Endodermal cell (in vitro differentiated cells): ENCODE data around the gene CASKIN2. TPM values are rescaled to one million over a fixed set of nuclear protein-coding genes. Genes with fewer than 3 reads are reported as not detected.

Source experiments
- DNase-seq: peaks from one replicate; pipeline ENCODE4 v3.0.0-alpha.2; 2017
- H3K27ac ChIP-seq: 2 replicates; pipeline ENCODE4 v1.5.1; 2013; ENCODE audit warnings: mild to moderate bottlenecking, low read depth, low read length, moderate library complexity
- H3K27me3 ChIP-seq: 2 replicates; pipeline ENCODE4 v1.6.1; 2013; ENCODE audit warnings: mild to moderate bottlenecking, low read length, moderate library complexity; ENCODE audit not compliant: insufficient read depth, control insufficient read depth, poor library complexity, severe bottlenecking
- H3K36me3 ChIP-seq: 2 replicates; pipeline ENCODE4 v1.7.0; 2013; ENCODE audit warnings: mild to moderate bottlenecking, low read length, moderate library complexity; ENCODE audit not compliant: control insufficient read depth, insufficient read depth
- H3K4me1 ChIP-seq: one replicate; pipeline ENCODE4 v1.7.0; 2013; ENCODE audit warnings: low read length; ENCODE audit not compliant: control insufficient read depth, insufficient read depth
- H3K4me3 ChIP-seq: 2 replicates; pipeline ENCODE4 v1.5.1; 2013; ENCODE audit warnings: mild to moderate bottlenecking, low read length, moderate library complexity
- H3K9ac ChIP-seq: 2 replicates; pipeline ENCODE4 v1.6.1; 2013; ENCODE audit warnings: mild to moderate bottlenecking, low read length, moderate library complexity; ENCODE audit not compliant: poor library complexity, severe bottlenecking; ENCODE audit errors: extremely low read depth
- H3K9me3 ChIP-seq: 2 replicates; pipeline ENCODE4 v1.6.1; 2013; ENCODE audit warnings: mild to moderate bottlenecking, low read length, moderate library complexity; ENCODE audit not compliant: control insufficient read depth
- H3K27ac Mint-ChIP-seq: 2 replicates; pipeline ENCODE4 v1.8.0; 2020; ENCODE audit warnings: mixed read lengths
- H3K27me3 Mint-ChIP-seq: 2 replicates; pipeline ENCODE4 v1.8.0; 2021; ENCODE audit warnings: mild to moderate bottlenecking, mixed read lengths; ENCODE audit not compliant: insufficient read depth
- H3K36me3 Mint-ChIP-seq: 2 replicates; pipeline ENCODE4 v1.8.0; 2020; ENCODE audit warnings: low read depth, mixed read lengths
- H3K4me1 Mint-ChIP-seq: 2 replicates; pipeline ENCODE4 v1.8.0; 2020; ENCODE audit warnings: mixed read lengths
- H3K4me3 Mint-ChIP-seq: 2 replicates; pipeline ENCODE4 v1.8.0; 2020; ENCODE audit warnings: mild to moderate bottlenecking, moderate library complexity, mixed read lengths
- H3K9me3 Mint-ChIP-seq: 2 replicates; pipeline ENCODE4 v1.8.0; 2020; ENCODE audit warnings: mild to moderate bottlenecking, mixed read lengths
- WGBS, 2 experiments: methylation state at CpG; one replicate each; pipeline versions ENCODE4 v1.1.5 to v1.1.7; 2013; ENCODE audit warnings: missing lambda C conversion rate in 2 of 2, mixed read lengths in 1 of 2; ENCODE audit not compliant: insufficient coverage in 1 of 2, insufficient read length in 1 of 2; 5-methylcytosine and 5-hydroxymethylcytosine counted together
- total RNA-seq, 2 donors: library from RNA; stranded (reverse); fragmentation: NEBNext Ultra II Directional in 1 of 2; extraction: Animal tissue kit (Norgen Biotek cat#: 25700) in 1 of 2; gene quantifications; 2 replicates in 1 of 2; 3 replicates in 1 of 2; pipeline ENCODE4 v1.2.1, GENCODE V29; 2021
- TF ChIP-seq, protein P1 (sequence below): fragments of 200-600 bp; sonication (generic); conservative IDR thresholded peaks from 2 replicates; pipeline ENCODE4 v1.5.0; 2021; ENCODE audit warnings: antibody characterized with exemption, mild to moderate bottlenecking

CASKIN2 gene
- total RNA-seq, 2 donors from 2014 or later, result 26.4 to 31.0 TPM

DNA sequence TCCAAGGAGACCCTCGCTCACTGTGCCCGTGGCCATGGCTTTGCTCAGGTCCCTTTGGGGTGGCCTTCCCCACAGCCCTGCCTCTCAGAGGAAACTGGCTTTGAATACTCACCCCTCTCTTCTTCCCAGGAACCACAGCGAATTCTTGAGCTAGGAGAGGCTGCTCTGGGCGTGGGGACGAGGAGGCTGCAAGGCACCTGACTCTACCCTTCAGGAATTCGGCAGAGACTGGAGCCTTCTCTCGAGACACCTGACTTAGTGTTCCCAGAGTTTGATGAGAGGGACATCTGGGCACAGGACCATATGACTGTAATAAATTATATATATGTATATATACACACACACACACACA lies 16.4 kb upstream of the CASKIN2 start:
- WGBS, 2 experiments, result 89 to 92% methylated on average over 2 to 7 of the region's 7 CpGs
- no peak overlapping the region for H3K27ac Mint-ChIP-seq

DNA sequence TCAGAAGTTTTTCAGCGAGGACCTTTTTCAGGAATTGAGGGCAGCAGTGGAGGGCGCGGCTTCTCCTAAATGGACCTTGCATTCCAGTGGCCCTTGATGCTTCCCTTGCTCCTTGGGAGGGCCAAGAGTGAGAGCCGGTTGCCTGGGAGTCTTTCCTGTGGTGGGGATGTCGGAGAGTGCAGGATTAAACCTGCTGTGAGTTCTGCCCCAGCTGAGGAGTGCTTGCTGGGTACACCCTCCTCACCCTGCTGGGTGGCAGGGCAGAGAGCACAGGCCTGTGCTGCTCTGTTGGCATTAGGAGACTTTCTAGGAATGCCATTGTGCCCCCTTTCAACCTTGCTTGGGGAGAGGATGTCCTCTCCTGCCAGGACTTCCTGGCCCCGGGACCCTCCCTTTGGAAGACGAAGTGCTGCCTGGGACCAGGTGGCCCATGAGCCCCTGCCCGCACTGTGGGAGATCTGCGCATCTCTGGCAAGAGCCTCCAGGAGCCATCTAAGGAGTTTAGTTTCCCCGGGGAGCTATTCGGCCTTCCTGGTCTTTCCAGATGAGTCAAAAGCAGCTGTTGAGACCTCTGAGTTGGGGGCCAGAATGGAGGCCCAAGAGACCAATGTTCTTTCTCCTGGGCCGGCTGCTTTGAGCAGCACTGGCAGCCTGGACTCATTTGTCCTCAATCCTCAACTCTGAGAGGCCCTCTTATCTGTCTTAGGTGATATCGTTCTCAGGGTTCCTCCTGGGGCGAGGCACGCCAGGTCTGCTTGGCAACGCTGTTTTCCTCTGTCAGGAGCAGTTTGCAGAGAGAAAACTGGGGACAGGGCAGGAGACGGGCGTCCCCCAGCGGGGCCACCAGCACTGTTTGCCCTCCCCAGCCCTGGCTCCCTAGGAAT lies 15.7 kb upstream of the CASKIN2 start:
- H3K4me3 Mint-ChIP-seq, result no peak overlapping the region
- peak; percentile 46 for DNase-seq
- WGBS, 2 experiments, result 89 to 91% methylated on average over 17 to 19 of the region's 19 CpGs
- H3K4me1 Mint-ChIP-seq, result peaks cover 28% of the 10 kb centered on the region
- no peaks in the 10 kb centered on the region for H3K27me3 Mint-ChIP-seq
- no peak overlapping the region for H3K4me3 ChIP-seq
- H3K36me3 ChIP-seq, result peaks cover 5% of the 10 kb centered on the region
- no peaks in the 10 kb centered on the region for H3K9me3 Mint-ChIP-seq
- H3K27ac ChIP-seq, result no peak overlapping the region
- TF ChIP-seq, protein P1, sequence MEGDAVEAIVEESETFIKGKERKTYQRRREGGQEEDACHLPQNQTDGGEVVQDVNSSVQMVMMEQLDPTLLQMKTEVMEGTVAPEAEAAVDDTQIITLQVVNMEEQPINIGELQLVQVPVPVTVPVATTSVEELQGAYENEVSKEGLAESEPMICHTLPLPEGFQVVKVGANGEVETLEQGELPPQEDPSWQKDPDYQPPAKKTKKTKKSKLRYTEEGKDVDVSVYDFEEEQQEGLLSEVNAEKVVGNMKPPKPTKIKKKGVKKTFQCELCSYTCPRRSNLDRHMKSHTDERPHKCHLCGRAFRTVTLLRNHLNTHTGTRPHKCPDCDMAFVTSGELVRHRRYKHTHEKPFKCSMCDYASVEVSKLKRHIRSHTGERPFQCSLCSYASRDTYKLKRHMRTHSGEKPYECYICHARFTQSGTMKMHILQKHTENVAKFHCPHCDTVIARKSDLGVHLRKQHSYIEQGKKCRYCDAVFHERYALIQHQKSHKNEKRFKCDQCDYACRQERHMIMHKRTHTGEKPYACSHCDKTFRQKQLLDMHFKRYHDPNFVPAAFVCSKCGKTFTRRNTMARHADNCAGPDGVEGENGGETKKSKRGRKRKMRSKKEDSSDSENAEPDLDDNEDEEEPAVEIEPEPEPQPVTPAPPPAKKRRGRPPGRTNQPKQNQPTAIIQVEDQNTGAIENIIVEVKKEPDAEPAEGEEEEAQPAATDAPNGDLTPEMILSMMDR, result no peak
- peaks cover 28% of the 10 kb centered on the region for H3K36me3 Mint-ChIP-seq
- H3K9me3 ChIP-seq, result no peaks in the 10 kb centered on the region
- H3K27ac Mint-ChIP-seq, result no peak overlapping the region
- peaks cover 3% of the 10 kb centered on the region for H3K4me1 ChIP-seq
- H3K9ac ChIP-seq, result no peak overlapping the region
- H3K27me3 ChIP-seq, result peaks cover 8% of the 10 kb centered on the region

More for the DNA sequence above, 16.4 kb upstream of the CASKIN2 start:
- H3K9me3 Mint-ChIP-seq, result no peaks in the 10 kb centered on the region
- H3K4me3 ChIP-seq, result no peak overlapping the region
- peaks cover 28% of the 10 kb centered on the region for H3K36me3 Mint-ChIP-seq
- peaks cover 28% of the 10 kb centered on the region for H3K4me1 Mint-ChIP-seq
- H3K27me3 ChIP-seq, result peaks cover 2% of the 10 kb centered on the region
- H3K9me3 ChIP-seq, result no peaks in the 10 kb centered on the region
- H3K4me3 Mint-ChIP-seq, result no peak overlapping the region
- no peak overlapping the region for H3K9ac ChIP-seq
- TF ChIP-seq, protein P1, result no peak
- peaks cover 5% of the 10 kb centered on the region for H3K36me3 ChIP-seq
- peak; percentile 51 for DNase-seq
- peaks cover 7% of the 10 kb centered on the region for H3K4me1 ChIP-seq
- no peaks in the 10 kb centered on the region for H3K27me3 Mint-ChIP-seq
- H3K27ac ChIP-seq, result no peak overlapping the region

DNA sequence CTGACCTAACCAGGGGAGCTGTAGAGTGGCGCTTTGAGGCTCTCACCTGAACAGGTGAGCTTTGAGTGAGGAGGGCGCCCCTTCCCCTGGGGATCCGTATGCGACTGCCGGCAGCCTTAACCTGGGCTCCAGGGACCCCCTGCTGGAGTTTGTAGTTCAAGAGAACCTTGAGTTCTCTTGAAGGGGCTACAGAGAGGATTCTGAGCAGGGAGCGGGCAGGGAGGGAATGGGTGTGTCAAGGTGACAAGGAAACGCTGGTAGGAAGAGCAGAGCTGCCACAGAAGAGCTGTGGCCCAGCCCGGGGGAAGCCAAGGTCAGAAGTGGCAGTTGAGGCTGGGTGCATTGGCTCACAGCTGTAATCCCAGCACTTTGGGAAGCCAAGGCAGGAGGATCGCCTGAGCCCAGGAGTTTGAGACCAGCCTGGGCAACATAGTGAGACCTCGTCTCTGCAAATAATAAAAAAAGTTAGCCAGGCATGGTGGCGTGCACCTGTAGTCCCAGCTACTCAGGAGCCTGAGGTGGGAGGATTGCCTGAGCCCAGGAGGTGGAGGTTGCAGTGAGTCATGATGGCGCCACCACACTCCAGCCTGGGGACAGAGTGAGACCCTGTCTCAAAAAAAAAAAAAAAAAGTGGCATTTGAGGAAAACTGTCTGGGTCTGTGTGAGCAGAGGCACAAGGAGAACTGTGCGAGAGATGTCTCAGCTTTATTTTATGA lies 11.4 kb upstream of the CASKIN2 start:
- Mint-ChIP-seq H3K27ac (peak overlapping the region; percentile 57), H3K4me3 (peak overlapping the region; percentile 83), H3K4me1 (peaks cover 23% of the 10 kb centered on the region), H3K27me3 (no peaks in the 10 kb centered on the region), H3K9me3 (no peaks in the 10 kb centered on the region), H3K36me3 (peaks cover 20% of the 10 kb centered on the region)
- H3K27me3 ChIP-seq, result peaks cover 8% of the 10 kb centered on the region
- peak overlapping the region; percentile 88 for H3K4me3 ChIP-seq
- H3K27ac ChIP-seq, result no peak overlapping the region
- 56 to 64% methylated on average over 10 to 13 of the region's 13 CpGs for WGBS, 2 experiments
- TF ChIP-seq, protein P1, result no peak
- no peaks in the 10 kb centered on the region for H3K4me1 ChIP-seq
- DNase-seq, result peak; percentile 86
- peak overlapping the region; percentile 60 for H3K9ac ChIP-seq
- H3K36me3 ChIP-seq, result no peaks in the 10 kb centered on the region
- no peaks in the 10 kb centered on the region for H3K9me3 ChIP-seq
